Hematopoietic multipotent progenitor cell treated with erythropoietin and hydrocortisone succinate and interleukin-3 and kit ligand, for 15 days (in vitro differentiated cells): ENCODE results near the gene GNAI2.
"Not testable (repeated sequence)": the region's sequence is repeated elsewhere in the genome, so short reads cannot be mapped to it uniquely, and the experiment has no call there.

ENCODE experiments used
- DNase-seq: peaks from one replicate; pipeline ENCODE4 v3.0.0-alpha.2; 2015; ENCODE audit warnings: low spot score

The GNAI2 gene

GRCh38 chr3:50264383-50264963 is 28.5 kb downstream of the GNAI2 start:
- DNase-seq, result no peak

GRCh38 chr3:50264964-50265485 is 29.0 kb downstream of the GNAI2 start:
- no peak for DNase-seq

GRCh38 chr3:50265571-50265970 is 29.6 kb downstream of the GNAI2 start:
- DNase-seq, result no peak

- DNase-seq, result no peak
These were observed 30.0 kb downstream of the GNAI2 start for GRCh38 chr3:50266017-50266416.

GRCh38 chr3:50266836-50267235 is 30.8 kb downstream of the GNAI2 start:
- no peak for DNase-seq

GRCh38 chr3:50267280-50267913 is 31.4 kb downstream of the GNAI2 start:
- no peak for DNase-seq

GRCh38 chr3:50268276-50268675 is 32.3 kb downstream of the GNAI2 start:
- no peak for DNase-seq

- no peak for DNase-seq
These were observed 32.9 kb downstream of the GNAI2 start, which contains the start of gene SEMA3B for GRCh38 chr3:50268703-50269451. Gene SEMA3B (plus strand): TSS chr3:50269147. CDS start chr3:50269241, 94 bp downstream.

- DNase-seq, result no peak
These were observed 33.5 kb downstream of the GNAI2 start for GRCh38 chr3:50269460-50269859.

GRCh38 chr3:50269977-50270413 is 34.0 kb downstream of the GNAI2 start:
- DNase-seq, result no peak

- no peak for DNase-seq
These were observed 34.6 kb downstream of the GNAI2 start for GRCh38 chr3:50270422-50271224.

GRCh38 chr3:50271314-50271936 is 35.4 kb downstream of the GNAI2 start:
- DNase-seq, result no peak

- DNase-seq, result not testable (repeated sequence)
These were observed 36.5 kb downstream of the GNAI2 start for GRCh38 chr3:50272538-50272910.

- DNase-seq, result peak; percentile 81
These were observed 37.1 kb downstream of the GNAI2 start for GRCh38 chr3:50272911-50273688.

- DNase-seq, result no peak
These were observed 37.7 kb downstream of the GNAI2 start for GRCh38 chr3:50273689-50274065.

GRCh38 chr3:50274371-50275104 is 38.5 kb downstream of the GNAI2 start:
- DNase-seq, result peak; percentile 77

GRCh38 chr3:50275141-50275995 is 39.4 kb downstream of the GNAI2 start:
- DNase-seq, result no peak

GRCh38 chr3:50275996-50276761 is 40.2 kb downstream of the GNAI2 start:
- no peak for DNase-seq

- no peak for DNase-seq
These were observed 40.7 kb downstream of the GNAI2 start for GRCh38 chr3:50276762-50277101.
